Vagina (tissue), 2 donors: ENCODE data around the gene RAD54L2.
"Not testable (repeated sequence)": the region's sequence is repeated elsewhere in the genome, so short reads cannot be mapped to it uniquely, and the experiment has no call there.

Source experiments
- POLR2A ChIP-seq, 2 donors: fragments of 450-650 bp; IDR thresholded peaks; one replicate each; pipeline ENCODE4 v1.6.1; 2017; ENCODE audit warnings: antibody characterized with exemption in 2 of 2, mild to moderate bottlenecking in 2 of 2, moderate library complexity in 2 of 2
- POLR2AphosphoS5 ChIP-seq, 2 donors: sonication (generic); formaldehyde crosslinking; IDR thresholded peaks; one replicate each; pipeline ENCODE4 v1.9.0; 2017; ENCODE audit warnings: antibody characterized with exemption in 2 of 2, mild to moderate bottlenecking in 2 of 2, low read depth in 1 of 2; ENCODE audit not compliant: insufficient read depth in 1 of 2
- TF ChIP-seq, protein P1 (sequence below), 3 experiments: fragments of 450-650 bp in 2 of 3; fragments of 200-600 bp in 1 of 3; sonication (generic) in 1 of 3; IDR thresholded peaks; one replicate each; pipeline ENCODE4 v1.5.1; 2017 to 2019; ENCODE audit warnings: antibody characterized with exemption in 3 of 3, mild to moderate bottlenecking in 2 of 3, moderate library complexity in 2 of 3

DNA sequence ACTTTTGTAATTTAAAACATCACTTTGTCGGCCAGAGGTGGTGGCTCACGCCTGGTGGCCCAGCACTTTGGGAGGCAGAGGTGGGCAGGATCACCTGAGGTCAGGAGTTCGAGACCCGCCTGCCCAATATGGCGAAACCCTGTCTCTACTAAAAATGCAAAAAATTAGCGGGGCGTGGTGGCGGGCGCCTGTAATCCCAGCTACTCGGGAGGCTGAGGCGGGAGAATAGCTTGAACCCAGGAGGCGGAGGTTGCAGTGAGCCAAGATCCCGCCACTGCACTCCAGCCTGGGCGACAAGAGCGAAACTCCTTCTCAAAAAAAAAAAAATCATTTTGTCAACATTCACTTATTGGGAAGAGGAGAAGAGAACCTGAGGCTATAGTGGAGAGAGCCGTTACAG lies 888 bp upstream of the RAD54L2 start:
- TF ChIP-seq, protein P1, sequence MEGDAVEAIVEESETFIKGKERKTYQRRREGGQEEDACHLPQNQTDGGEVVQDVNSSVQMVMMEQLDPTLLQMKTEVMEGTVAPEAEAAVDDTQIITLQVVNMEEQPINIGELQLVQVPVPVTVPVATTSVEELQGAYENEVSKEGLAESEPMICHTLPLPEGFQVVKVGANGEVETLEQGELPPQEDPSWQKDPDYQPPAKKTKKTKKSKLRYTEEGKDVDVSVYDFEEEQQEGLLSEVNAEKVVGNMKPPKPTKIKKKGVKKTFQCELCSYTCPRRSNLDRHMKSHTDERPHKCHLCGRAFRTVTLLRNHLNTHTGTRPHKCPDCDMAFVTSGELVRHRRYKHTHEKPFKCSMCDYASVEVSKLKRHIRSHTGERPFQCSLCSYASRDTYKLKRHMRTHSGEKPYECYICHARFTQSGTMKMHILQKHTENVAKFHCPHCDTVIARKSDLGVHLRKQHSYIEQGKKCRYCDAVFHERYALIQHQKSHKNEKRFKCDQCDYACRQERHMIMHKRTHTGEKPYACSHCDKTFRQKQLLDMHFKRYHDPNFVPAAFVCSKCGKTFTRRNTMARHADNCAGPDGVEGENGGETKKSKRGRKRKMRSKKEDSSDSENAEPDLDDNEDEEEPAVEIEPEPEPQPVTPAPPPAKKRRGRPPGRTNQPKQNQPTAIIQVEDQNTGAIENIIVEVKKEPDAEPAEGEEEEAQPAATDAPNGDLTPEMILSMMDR (IDR thresholded peaks at IDR 0.05), result not testable (repeated sequence)
- TF ChIP-seq POLR2A (IDR thresholded peaks at IDR 0.05); POLR2AphosphoS5 (IDR thresholded peaks at IDR 0.05; ENCODE audit: insufficient read depth in 1 of 2, low read depth in 1 of 2): not testable (repeated sequence)
